Superior temporal gyrus (tissue), 1 donor: ENCODE measurements around the gene PARD3B.

ENCODE experiments used
- DNase-seq: peaks from one replicate; pipeline ENCODE4 v3.0.0-alpha.2; 2016; ENCODE audit errors: extremely low spot score

The PARD3B gene

GRCh38 chr2:205054789-205055188 is 509.5 kb downstream of the PARD3B start:
- no peak for DNase-seq

DNA sequence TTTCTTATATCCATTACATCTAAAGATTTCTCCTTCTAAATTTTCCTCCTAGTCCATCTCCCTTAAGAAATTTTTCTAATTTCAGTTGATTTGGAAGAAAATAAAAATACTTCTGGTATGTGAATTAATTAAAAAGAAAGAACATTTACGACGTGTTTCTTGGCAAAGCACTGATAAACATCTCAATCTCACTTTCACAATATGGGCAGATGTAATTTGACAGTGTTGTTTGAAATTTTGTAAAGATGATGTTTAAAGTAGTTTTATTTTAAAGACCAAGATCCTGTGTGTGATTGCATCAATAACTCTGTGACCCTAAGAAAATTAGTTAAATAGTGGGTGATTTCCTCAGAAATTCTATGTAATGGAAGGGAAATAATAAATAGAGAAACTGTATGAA is 510.0 kb downstream of the PARD3B start:
- DNase-seq, result no peak

DNA sequence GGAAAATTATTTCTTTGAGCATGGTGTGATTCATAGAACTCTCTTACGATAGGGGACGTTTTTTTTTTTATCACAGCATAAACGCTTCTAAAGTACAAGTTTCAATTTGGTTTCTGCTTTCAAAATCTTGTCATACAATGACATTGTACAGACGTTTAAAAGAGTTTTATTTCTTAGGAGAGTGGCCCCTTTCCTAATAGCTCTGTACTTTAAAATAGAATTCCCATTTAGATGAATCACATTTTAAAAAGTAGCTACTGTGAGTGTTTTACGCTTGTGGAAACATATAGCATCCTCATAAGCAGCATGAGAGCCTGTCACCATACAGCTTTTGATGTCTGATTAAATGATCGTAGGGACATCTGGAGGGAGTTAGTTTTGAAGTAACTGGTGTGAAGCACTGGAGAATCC is 510.9 kb downstream of the PARD3B start:
- no peak for DNase-seq

GRCh38 chr2:205058409-205058808 is 513.1 kb downstream of the PARD3B start:
- DNase-seq, result no peak

- no peak for DNase-seq
Measured at GRCh38 chr2:205060269-205060668, 515.0 kb downstream of the PARD3B start.

- DNase-seq, result no peak
Measured at GRCh38 chr2:205066081-205066480, 520.8 kb downstream of the PARD3B start.

- no peak for DNase-seq
Measured at GRCh38 chr2:205069928-205070327, 524.7 kb downstream of the PARD3B start.

- DNase-seq, result no peak
Measured at GRCh38 chr2:205070889-205071288, 525.6 kb downstream of the PARD3B start.

DNA sequence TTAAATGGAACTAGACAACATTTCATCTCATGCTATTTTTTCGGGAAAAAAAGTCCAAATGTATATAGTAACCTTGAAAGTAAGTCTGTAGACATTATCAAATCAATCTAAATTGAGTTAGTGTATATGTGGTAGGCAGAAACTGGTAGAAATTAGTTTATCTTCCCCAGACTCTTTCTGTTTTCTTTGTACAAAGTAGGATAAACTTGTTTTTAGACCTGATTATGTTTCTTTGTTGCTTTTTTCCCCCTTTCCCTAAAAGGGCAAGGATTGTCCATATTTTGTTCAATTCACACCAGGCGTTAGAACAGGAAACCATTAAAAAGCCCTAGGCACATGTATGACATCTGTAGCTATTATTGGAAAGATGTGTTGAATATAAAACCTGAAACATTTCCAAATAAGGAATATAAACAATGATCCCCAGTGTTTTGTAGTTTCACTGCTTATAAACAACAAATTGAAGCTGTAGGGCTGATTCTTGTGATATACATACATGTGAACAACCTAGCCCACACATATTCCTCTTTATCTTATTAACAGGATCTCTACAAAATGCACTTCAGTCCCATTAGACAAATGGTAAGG is 528.3 kb downstream of the PARD3B start:
- DNase-seq, result no peak

DNA sequence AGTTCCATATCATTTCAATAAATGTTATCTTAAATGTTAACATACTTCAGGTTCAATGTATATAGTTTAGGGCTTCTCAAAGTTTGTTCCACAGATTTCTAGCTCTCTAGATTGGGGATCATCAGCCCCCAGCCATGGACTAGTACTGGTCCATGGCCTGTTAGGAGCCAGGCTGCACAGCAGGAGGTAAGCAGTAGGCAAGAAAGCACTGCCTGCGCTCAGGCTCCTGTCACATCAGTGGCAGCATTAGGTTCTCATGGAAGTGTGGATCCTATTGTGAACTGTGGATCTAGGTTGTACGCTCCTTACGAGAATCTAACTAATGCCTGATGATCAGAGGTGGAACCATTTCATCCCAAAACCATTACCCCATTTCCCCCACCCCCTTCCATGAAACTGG is 531.1 kb downstream of the PARD3B start:
- DNase-seq, result no peak

GRCh38 chr2:205077159-205077558 is 531.9 kb downstream of the PARD3B start:
- no peak for DNase-seq

GRCh38 chr2:205078762-205079161 is 533.5 kb downstream of the PARD3B start:
- DNase-seq, result no peak

DNA sequence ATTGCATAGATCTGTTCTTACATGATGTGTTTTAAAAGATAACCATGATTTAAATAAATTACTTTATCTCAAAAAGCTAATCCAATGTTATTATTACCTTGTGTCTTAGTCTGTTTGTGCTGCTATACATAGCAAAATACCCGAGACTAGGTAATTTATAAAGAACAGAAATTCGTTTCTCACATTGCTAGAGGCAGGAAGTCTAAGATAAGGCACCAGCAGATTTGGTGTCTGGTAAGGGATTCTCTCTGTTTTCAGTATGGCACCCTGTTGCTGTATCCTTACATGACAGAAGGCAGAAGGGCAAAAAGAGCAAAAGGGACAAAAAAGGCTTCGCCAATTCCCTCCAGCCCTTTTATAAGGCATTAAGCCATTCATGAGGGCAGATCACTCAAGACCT is 533.9 kb downstream of the PARD3B start:
- DNase-seq, result no peak

- no peak for DNase-seq
Measured at GRCh38 chr2:205086662-205087061, 541.4 kb downstream of the PARD3B start.

- no peak for DNase-seq
Measured at GRCh38 chr2:205087862-205088261, 542.6 kb downstream of the PARD3B start.

- no peak for DNase-seq
Measured at GRCh38 chr2:205089958-205090357, 544.7 kb downstream of the PARD3B start.

- DNase-seq, result no peak
Measured at GRCh38 chr2:205091411-205091810, 546.1 kb downstream of the PARD3B start.

DNA sequence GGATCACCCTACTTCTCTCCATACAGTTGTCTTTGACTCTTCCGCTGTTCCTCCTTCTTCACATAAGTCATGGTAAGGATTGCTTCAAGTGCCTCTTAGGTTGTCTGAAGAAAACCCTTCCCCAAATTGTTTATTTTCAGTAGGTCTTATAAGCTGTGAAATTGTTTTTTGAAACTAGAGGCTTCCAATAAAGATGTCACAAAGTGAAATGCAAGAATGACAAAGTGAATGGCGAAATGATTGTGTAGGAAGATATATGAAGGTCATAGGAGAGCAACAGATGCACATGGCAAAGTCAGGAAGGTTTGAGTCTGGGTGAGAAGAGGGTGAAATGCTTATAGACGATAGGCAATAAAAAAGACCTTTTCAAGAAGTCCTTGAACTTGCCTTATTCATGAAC is 548.8 kb downstream of the PARD3B start:
- no peak for DNase-seq

- DNase-seq, result no peak
Measured at GRCh38 chr2:205103699-205104098, 558.4 kb downstream of the PARD3B start.

GRCh38 chr2:205107810-205108209 is 562.5 kb downstream of the PARD3B start:
- no peak for DNase-seq

- no peak for DNase-seq
Measured at GRCh38 chr2:205115511-205115910, 570.2 kb downstream of the PARD3B start.

- DNase-seq, result no peak
Measured at GRCh38 chr2:205117125-205117524, 571.9 kb downstream of the PARD3B start.

GRCh38 chr2:205119136-205119535 is 573.9 kb downstream of the PARD3B start:
- no peak for DNase-seq

DNA sequence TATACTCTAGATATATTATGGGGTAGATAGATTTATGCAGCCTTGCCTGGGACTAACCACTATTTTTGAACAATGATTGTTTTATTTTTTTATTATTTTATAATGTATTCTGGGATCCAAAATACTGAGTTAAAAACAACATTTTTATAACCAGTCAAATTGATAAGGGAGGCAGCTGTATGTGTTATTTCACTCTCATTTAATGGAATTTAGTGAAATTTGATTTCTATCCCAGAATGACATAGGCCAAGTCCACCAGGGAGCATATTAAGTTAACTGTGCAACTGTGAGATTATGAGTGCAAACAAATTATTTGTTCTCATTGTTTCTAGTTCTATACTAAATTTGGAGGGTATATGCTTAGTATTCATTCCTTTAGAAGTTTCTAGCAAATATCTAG is 583.5 kb downstream of the PARD3B start:
- no peak for DNase-seq
